ENCODE results near the gene LAD1. TPM values are rescaled to one million over a fixed set of nuclear protein-coding genes. Genes with fewer than 3 reads are reported as not detected.

The LAD1 gene
- polyA plus RNA-seq, 2 of the 4 experiments (the other 2 are of a cell fraction) = 0.19 to 1.1 TPM

GRCh38 chr1:201436393-201436792 lies 37.3 kb upstream of the LAD1 start:
- POLR2A ChIA-PET = interaction anchor here (1.8 kb wide), 1 partner anchor 26 kb away, joined by 18 read pairs; no protein-coding TSS in a partner anchor
- ATAC-seq (peak; percentile 99), DNase-seq (ENCODE audit: low read depth in 1 of 2, low spot score in 1 of 2) (peak; percentile 62 to 68), FAIRE-seq (no peak)
- no peak for TF ChIP-seq SMC3 (IDR thresholded peaks at IDR 0.05)
- TF ChIP-seq RAD21 (conservative IDR thresholded peaks at IDR 0.05 in 1 of 2, IDR thresholded peaks at IDR 0.05 in 1 of 2) = peak; percentile 13 to 43; a peak in 2 of 5 replicates
- H3K4me2 ChIP-seq = peak overlapping the region; percentile 68
- WGBS (ENCODE audit: missing lambda C conversion rate) = 33% methylated on average over 6 of the region's 6 CpGs
- no peak overlapping the region for H3K4me3 ChIP-seq
- peak overlapping the region; percentile 21 to 58; a peak in 3 of 6 replicates for H3K27ac ChIP-seq
- H3K4me1 ChIP-seq = peaks cover 14% of the 10 kb centered on the region
- CTCF ChIA-PET = interaction anchor here (0.7 to 7.9 kb wide), 32 partner anchors 11 to 250 kb away, joined by 3 to 158 read pairs (median 6); partner anchors contain the start of genes CSRP1 and PHLDA3
- peaks cover 9% of the 10 kb centered on the region for H3K9me3 ChIP-seq

GRCh38 chr1:201434266-201434665 lies 35.1 kb upstream of the LAD1 start:
- ChIA-PET CTCF (interaction anchor here (0.6 to 7.9 kb wide), 8 partner anchors 13 to 440 kb away, joined by 3 to 158 read pairs (median 80); partner anchors contain the start of gene PHLDA3), POLR2A (no interaction called here)
- H3K4me3 ChIP-seq = no peak overlapping the region
- peaks cover 14% of the 10 kb centered on the region for H3K4me1 ChIP-seq
- TF ChIP-seq ZSCAN20 (CRISPR knock-in tag; IDR thresholded peaks at IDR 0.05) (no peak), NPAS2 (CRISPR knock-in tag; IDR thresholded peaks at IDR 0.05; ENCODE audit: borderline replicate concordance) (no peak)
- 70% methylated on average over 3 of the region's 3 CpGs for WGBS (ENCODE audit: missing lambda C conversion rate)
- no peaks in the 10 kb centered on the region for H3K9me3 ChIP-seq
- FAIRE-seq (no peak), ATAC-seq (no peak), DNase-seq (ENCODE audit: low read depth in 1 of 2, low spot score in 1 of 2) (no peak)
- H3K27ac ChIP-seq = no peak overlapping the region
- no peak overlapping the region for H3K4me2 ChIP-seq

- POLR2A ChIA-PET = no interaction called here
- WGBS (ENCODE audit: missing lambda C conversion rate) = 66% methylated on average over 6 of the region's 6 CpGs
- no peak for ATAC-seq
- H3K9me3 ChIP-seq = no peaks in the 10 kb centered on the region
- H3K27ac ChIP-seq = no peak overlapping the region
- H3K4me3 ChIP-seq = no peak overlapping the region
- no peak overlapping the region for H3K4me2 ChIP-seq
- TF ChIP-seq HDAC2 (IDR thresholded peaks at IDR 0.05) = no peak
- TF ChIP-seq SMC3 (IDR thresholded peaks at IDR 0.05) = no peak
- no peak for TF ChIP-seq ZFP36 (IDR thresholded peaks at IDR 0.05; ENCODE audit: borderline replicate concordance, partially characterized antibody)
- no peak for TF ChIP-seq RCOR1 (IDR thresholded peaks at IDR 0.05; ENCODE audit: low read depth, low read length)
- no peak for TF ChIP-seq FOXS1 (CRISPR knock-in tag; IDR thresholded peaks at IDR 0.05)
- TF ChIP-seq MAZ (IDR thresholded peaks at IDR 0.05; ENCODE audit: borderline replicate concordance, low read depth, low read length) = no peak
- TF ChIP-seq POLR2A (IDR thresholded peaks at IDR 0.05; ENCODE audit: low read length) = no peak
- no peak for TF ChIP-seq PHF8 (IDR thresholded peaks at IDR 0.05; ENCODE audit: borderline replicate concordance, low read depth)
- no peak for TF ChIP-seq CHD4 (IDR thresholded peaks at IDR 0.05; ENCODE audit: borderline replicate concordance)
- no peak for TF ChIP-seq NPAS2 (CRISPR knock-in tag; IDR thresholded peaks at IDR 0.05; ENCODE audit: borderline replicate concordance)
- TF ChIP-seq SREBF2 (IDR thresholded peaks at IDR 0.05) = no peak
- TF ChIP-seq REST (IDR thresholded peaks at IDR 0.05) = no peak
- no peak for TF ChIP-seq EP300 (IDR thresholded peaks at IDR 0.05)
- no peak for TF ChIP-seq ESRRA (IDR thresholded peaks at IDR 0.05; ENCODE audit: borderline replicate concordance, low read length)
- no peak for TF ChIP-seq KDM1A (IDR thresholded peaks at IDR 0.05; ENCODE audit: low read depth)
- no peak for TF ChIP-seq HES2 (IDR thresholded peaks at IDR 0.05)
- no peak for TF ChIP-seq EHF (CRISPR knock-in tag; IDR thresholded peaks at IDR 0.05)
- TF ChIP-seq CBX8 (IDR thresholded peaks at IDR 0.05) = no peak
- TF ChIP-seq GATA3 (IDR thresholded peaks at IDR 0.05; ENCODE audit: borderline replicate concordance) = no peak
- TF ChIP-seq MAX (IDR thresholded peaks at IDR 0.05) = no peak
- no peak for DNase-seq (ENCODE audit: low read depth in 1 of 2, low spot score in 1 of 2)
- no peak for FAIRE-seq
- CTCF ChIA-PET = interaction anchor here (0.6 to 7.9 kb wide), 11 partner anchors 14 to 440 kb away, joined by 3 to 158 read pairs (median 6); partner anchors contain the start of gene PHLDA3
- peaks cover 14% of the 10 kb centered on the region for H3K4me1 ChIP-seq
Observed at GRCh38 chr1:201433609-201434008, 34.5 kb upstream of the LAD1 start.

All from A549 (cell line).